Stomach (tissue), 9 donors: ENCODE results near the gene PEPD. TPM values are rescaled to one million over a fixed set of nuclear protein-coding genes. Genes with fewer than 3 reads are reported as not detected.

Experiments
- DNase-seq, 2 donors: peaks; one replicate each; pipeline versions ENCODE4 v3.0.0 to v3.0.0-alpha.2; 2013 to 2019
- H3K27ac ChIP-seq, 5 donors: fragments of 200-600 bp in 4 of 5; sonication (generic) in 4 of 5; one replicate each; pipeline ENCODE4 v1.5.1; 2013 to 2019; ENCODE audit warnings: mild to moderate bottlenecking in 1 of 5, moderate library complexity in 1 of 5
- H3K27me3 ChIP-seq, 3 donors: fragments of 200-600 bp; sonication (generic); one replicate each; pipeline ENCODE4 v1.5.1; 2017 to 2019; ENCODE audit warnings: mixed run types in 1 of 3
- H3K36me3 ChIP-seq, 4 donors: fragments of 200-600 bp; sonication (generic); 1 replicate in 3 of 4; 2 replicates in 1 of 4; pipeline ENCODE4 v1.5.1; 2016 to 2019
- H3K4me1 ChIP-seq, 4 donors: fragments of 200-600 bp; sonication (generic); one replicate each; pipeline ENCODE4 v1.5.1; 2016 to 2019
- H3K4me3 ChIP-seq, 4 donors: fragments of 200-600 bp; sonication (generic) in 3 of 4; one replicate each; pipeline ENCODE4 v1.5.1; 2016 to 2019; ENCODE audit warnings: mild to moderate bottlenecking in 1 of 4
- H3K9me3 ChIP-seq, 4 donors: fragments of 200-600 bp; sonication (generic); one replicate each; pipeline ENCODE4 v1.5.1; 2016 to 2019
- CTCF ChIP-seq, 7 experiments: fragments of 450-650 bp in 4 of 7; fragments of 200-600 bp in 3 of 7; sonication (generic) in 3 of 7; IDR thresholded peaks; one replicate each; pipeline ENCODE4 v1.5.1; 2016 to 2019; ENCODE audit warnings: antibody characterized with exemption in 7 of 7, control low read depth in 2 of 7, mild to moderate bottlenecking in 1 of 7
- EP300 ChIP-seq: sonication (generic); formaldehyde crosslinking; IDR thresholded peaks from one replicate; pipeline ENCODE4 v1.6.1; 2017; ENCODE audit warnings: antibody characterized with exemption
- POLR2A ChIP-seq, 4 donors: fragments of 450-650 bp; IDR thresholded peaks; one replicate each; pipeline ENCODE4 v1.6.1; 2016; ENCODE audit warnings: antibody characterized with exemption in 4 of 4, control low read depth in 2 of 4, mild to moderate bottlenecking in 1 of 4, moderate library complexity in 1 of 4
- POLR2AphosphoS5 ChIP-seq, 3 donors: sonication (generic); formaldehyde crosslinking; IDR thresholded peaks; one replicate each; pipeline ENCODE4 v1.6.1; 2016; ENCODE audit warnings: antibody characterized with exemption in 3 of 3
- WGBS, 5 donors: extraction: QIAGEN DNeasy Blood & Tissue Kit in 3 of 5; methylation state at CpG; one replicate each; pipeline versions ENCODE4 v1.1.5 to v1.1.7; 2013 to 2018; 5-methylcytosine and 5-hydroxymethylcytosine counted together
- intact Hi-C: fragments of 100-400 bp; cut with DNase I; formaldehyde crosslinking; loops from one replicate; pipeline ENCODE4 v1.15.1; 2023; ENCODE audit warnings: low total_unique reads
- polyA plus RNA-seq, 3 donors: library from polyadenylated mRNA; stranded (reverse); fragments of 200-250 nt; gene quantifications; one replicate each; pipeline ENCODE4 v1.2.3, GENCODE V29; 2013
- total RNA-seq, 5 donors: library from RNA; depleted of rRNA; stranded (reverse); fragments of >200 nt; gene quantifications; one replicate each; pipeline versions ENCODE4 v1.1.0 to v1.2.3, GENCODE V29; 2014 to 2016
- donor health status: healthy with polysubstance abuse.
- donor health status: Bipolar disorder and iron deficiency.
- donor health status: healthy.

The PEPD gene
- total and polyA plus RNA-seq, 8 donors, result 8.8 to 99.4 (median 42.7) TPM

DNA sequence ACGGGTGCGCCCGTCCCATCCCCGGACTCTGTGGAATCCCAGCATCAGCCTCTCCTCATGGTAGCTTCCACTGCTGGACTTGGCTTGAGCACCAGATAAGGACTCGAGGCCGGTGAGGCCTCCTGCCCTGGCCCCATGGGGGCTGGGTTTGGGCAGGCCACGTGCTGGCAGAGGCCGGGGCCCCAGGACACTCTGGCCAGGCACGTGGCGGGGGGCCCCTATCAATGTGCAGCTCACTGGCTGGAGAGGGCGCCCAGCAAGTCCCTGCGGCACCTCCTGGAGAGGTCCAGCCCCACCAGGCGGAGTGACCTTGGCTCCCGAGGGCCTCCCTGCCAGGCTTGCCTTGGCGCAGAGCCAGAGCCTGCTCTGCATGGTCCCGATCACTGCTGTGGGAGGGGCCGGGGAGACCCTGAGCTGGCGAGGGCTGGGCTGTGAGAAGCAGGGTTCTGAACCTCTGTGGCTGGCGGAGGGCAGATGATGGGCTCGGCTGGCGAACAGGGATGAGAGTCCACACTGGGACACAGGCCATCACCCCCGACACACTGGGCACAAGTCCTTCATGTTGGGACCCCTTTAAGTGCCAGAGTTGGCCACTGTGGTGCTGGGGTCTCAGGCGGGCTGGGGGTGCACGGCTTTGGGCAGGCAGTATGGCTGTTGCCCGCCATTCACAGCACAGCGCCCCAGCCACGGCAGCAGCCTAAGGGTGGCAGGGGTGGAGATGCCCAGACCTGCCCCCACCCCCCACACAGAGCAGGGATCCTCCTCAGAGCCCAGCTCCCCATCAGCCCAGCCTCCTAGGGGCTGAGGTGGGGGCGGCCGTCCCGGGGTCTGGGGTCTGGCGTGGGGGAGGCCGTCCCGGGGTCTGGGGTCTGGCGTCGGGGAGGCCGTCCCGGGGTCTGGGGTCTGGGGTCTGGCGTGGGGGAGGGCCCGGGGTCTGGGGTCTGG lies 129.0 kb downstream of the PEPD start:
- 53 to 80% (median 62%) methylated on average over 1 to 39 of the region's 39 CpGs for WGBS, 5 donors
- peaks cover 0 to 16% (median 7%) of the 10 kb centered on the region in 4 donors for H3K36me3 ChIP-seq
- peaks cover 57 to 99% (median 90%) of the 10 kb centered on the region in 4 donors for H3K4me1 ChIP-seq
- intact Hi-C loops, result loop anchor here (10.0 kb wide), 1 partner anchor 78 kb away; no protein-coding TSS in a partner anchor
- no peaks in the 10 kb centered on the region for H3K9me3 ChIP-seq
- H3K4me3 ChIP-seq, result no peak overlapping the region
- H3K27ac ChIP-seq, result no peak overlapping the region
- DNase-seq, result peak; percentile 59 to 88
- TF ChIP-seq POLR2A (IDR thresholded peaks at IDR 0.05) (no peak), POLR2AphosphoS5 (IDR thresholded peaks at IDR 0.05) (no peak), CTCF (IDR thresholded peaks at IDR 0.05) (no peak), EP300 (no peak)
- H3K27me3 ChIP-seq, result no peaks in the 10 kb centered on the region

GRCh38 chr19:33391631-33392249 lies 129.9 kb downstream of the PEPD start:
- no peak overlapping the region for H3K27ac ChIP-seq
- peaks cover 57 to 91% (median 87%) of the 10 kb centered on the region in 4 donors for H3K4me1 ChIP-seq
- no peak for TF ChIP-seq POLR2AphosphoS5 (IDR thresholded peaks at IDR 0.05)
- TF ChIP-seq EP300, result no peak
- TF ChIP-seq POLR2A (IDR thresholded peaks at IDR 0.05), result no peak
- no peak for TF ChIP-seq CTCF (IDR thresholded peaks at IDR 0.05)
- DNase-seq, result peak in 1 of 2 donors; percentile 5
- 59 to 79% (median 67%) methylated on average over 6 to 12 of the region's 12 CpGs for WGBS, 5 donors
- peaks cover 5 to 25% (median 16%) of the 10 kb centered on the region in 4 donors for H3K36me3 ChIP-seq
- H3K27me3 ChIP-seq, result no peaks in the 10 kb centered on the region
- H3K9me3 ChIP-seq, result no peaks in the 10 kb centered on the region
- intact Hi-C loops, result loop anchor here (10.0 kb wide), 1 partner anchor 77 kb away; no protein-coding TSS in a partner anchor
- H3K4me3 ChIP-seq, result no peak overlapping the region

DNA sequence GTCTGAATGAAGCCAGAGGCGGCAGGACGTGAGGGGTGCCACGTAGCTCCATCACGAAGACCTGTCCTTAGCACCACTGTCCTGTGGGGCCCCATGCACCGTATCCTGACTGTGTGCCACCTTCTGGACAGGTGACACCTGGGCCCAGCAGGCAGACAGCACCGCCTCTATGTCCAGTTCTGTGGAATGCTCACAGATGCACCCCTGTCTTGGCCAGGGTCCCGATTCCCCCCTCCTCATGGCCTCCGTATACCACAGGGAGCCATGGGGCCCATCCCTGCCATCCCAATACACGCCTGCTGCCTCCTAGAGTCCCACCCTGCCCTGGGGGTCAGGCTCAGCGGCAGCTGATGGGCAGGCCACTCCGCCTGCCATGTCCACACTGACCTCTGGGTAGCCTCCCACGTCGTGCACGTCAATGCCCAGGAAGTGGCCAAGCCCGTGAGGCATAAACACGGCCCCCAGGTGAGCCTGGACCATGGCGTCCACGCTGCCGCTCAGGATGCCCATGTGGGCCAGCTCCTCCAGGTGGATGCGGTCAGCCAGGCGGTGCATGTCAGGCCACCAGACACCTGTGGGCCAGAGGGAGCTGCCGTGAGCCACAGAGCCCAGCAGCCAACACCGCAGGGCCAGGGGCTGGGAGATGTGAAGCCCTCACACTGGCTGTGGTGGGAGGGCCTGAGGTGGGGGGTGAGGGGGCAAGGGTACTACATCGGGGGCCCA lies 130.5 kb downstream of the PEPD start:
- TF ChIP-seq EP300, result no peak
- no peak for TF ChIP-seq POLR2A (IDR thresholded peaks at IDR 0.05)
- TF ChIP-seq CTCF (IDR thresholded peaks at IDR 0.05), result no peak
- no peak for TF ChIP-seq POLR2AphosphoS5 (IDR thresholded peaks at IDR 0.05)
- peak in 1 of 2 donors; percentile 13 for DNase-seq
- WGBS, 5 donors, result 85 to 94% (median 88%) methylated on average over 11 to 24 of the region's 24 CpGs

More for the DNA sequence above, 130.5 kb downstream of the PEPD start:
- Histone ChIP-seq H3K9me3 (no peaks in the 10 kb centered on the region), H3K27ac (peak overlapping the region in 1 of 5 donors; percentile 38), H3K4me1 (peaks cover 54 to 85% (median 82%) of the 10 kb centered on the region in 4 donors), H3K4me3 (no peak overlapping the region), H3K36me3 (peaks cover 9 to 32% (median 23%) of the 10 kb centered on the region in 4 donors), H3K27me3 (no peaks in the 10 kb centered on the region)
- intact Hi-C loops, result loop anchor here (10.0 kb wide), 1 partner anchor 76 kb away; no protein-coding TSS in a partner anchor
